ENCODE results near the gene CLEC20A. TPM values are rescaled to one million over a fixed set of nuclear protein-coding genes. Genes with fewer than 3 reads are reported as not detected.

CLEC20A gene
- total and polyA plus RNA-seq, 9 of the 15 experiments (the other 6 are each of a cell fraction or from before 2014, with no cell fraction given) = not detected

DNA sequence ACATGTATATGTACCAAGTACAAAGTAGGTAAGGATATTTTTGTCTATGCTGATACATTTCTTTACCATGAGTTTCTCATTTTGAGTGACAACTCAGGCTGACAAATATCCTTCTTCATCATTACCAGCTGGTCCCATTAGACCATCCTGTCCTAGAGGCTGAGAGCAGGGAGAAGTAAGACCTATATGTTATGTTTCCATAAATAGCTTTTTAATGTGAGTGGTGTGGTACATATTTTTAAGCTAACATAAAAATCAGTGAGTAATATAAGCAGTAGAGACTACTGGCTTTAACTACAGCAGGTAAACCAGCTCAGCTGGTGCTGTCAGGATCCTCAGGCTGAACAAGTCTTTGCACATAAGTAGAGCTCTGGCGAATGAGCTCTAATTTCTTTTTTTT lies 62.4 kb downstream of the CLEC20A start:
- Histone ChIP-seq H3K4me2 (ENCODE audit: insufficient read depth, low read length) (no peak overlapping the region), H3K9me3 (replicated peaks; ENCODE audit: control insufficient read depth, insufficient read depth, low read depth, low read length) (no peaks in the 10 kb centered on the region), H3K79me2 (ENCODE audit: control insufficient read depth, insufficient read depth, low read length) (no peaks in the 10 kb centered on the region), H3K36me3 (ENCODE audit: control insufficient read depth, insufficient read depth, low read length) (no peaks in the 10 kb centered on the region), H3K9ac (ENCODE audit: insufficient read depth in 1 of 2, low read depth in 2 of 2, low read length in 2 of 2) (no peak overlapping the region), H3K4me3 (no peak overlapping the region), H3K27ac (ENCODE audit: extremely low read depth, low read depth, low read length) (no peak overlapping the region), H3K9me1 (ENCODE audit: control insufficient read depth, insufficient read depth, low read length) (no peaks in the 10 kb centered on the region), H3K27me3 (ENCODE audit: control insufficient read depth in 2 of 2, insufficient read depth in 2 of 2, low read length in 2 of 2) (no peaks in the 10 kb centered on the region), H3K4me1 (replicated peaks in 1 of 2; ENCODE audit: control insufficient read depth in 2 of 2, insufficient read depth in 2 of 2, low read length in 2 of 2) (no peaks in the 10 kb centered on the region), H2AFZ (ENCODE audit: low read depth, low read length) (no peak overlapping the region), H4K20me1 (replicated peaks; ENCODE audit: control insufficient read depth, insufficient read depth, low read length) (no peaks in the 10 kb centered on the region)
- ChIA-PET POLR2A (interaction anchor here (1.4 kb wide), 1 partner anchor 14 kb away, joined by 5 read pairs; no protein-coding TSS in a partner anchor), CTCF (ENCODE audit: low intra/inter-chr PET ratio) (no interaction called here)
- DNase-seq (ENCODE audit: extremely low read depth in 1 of 4, low spot score in 3 of 4) (no peak), ATAC-seq (no peak), FAIRE-seq (no peak)
- WGBS (ENCODE audit: insufficient coverage, low coverage, missing lambda C conversion rate) = 0% methylated on average over 1 of the region's 1 CpG
- TF ChIP-seq SAFB2 (IDR thresholded peaks at IDR 0.05; ENCODE audit: borderline replicate concordance, low read depth, low read length, severe bottlenecking) = no peak
- TF ChIP-seq, protein P1, sequence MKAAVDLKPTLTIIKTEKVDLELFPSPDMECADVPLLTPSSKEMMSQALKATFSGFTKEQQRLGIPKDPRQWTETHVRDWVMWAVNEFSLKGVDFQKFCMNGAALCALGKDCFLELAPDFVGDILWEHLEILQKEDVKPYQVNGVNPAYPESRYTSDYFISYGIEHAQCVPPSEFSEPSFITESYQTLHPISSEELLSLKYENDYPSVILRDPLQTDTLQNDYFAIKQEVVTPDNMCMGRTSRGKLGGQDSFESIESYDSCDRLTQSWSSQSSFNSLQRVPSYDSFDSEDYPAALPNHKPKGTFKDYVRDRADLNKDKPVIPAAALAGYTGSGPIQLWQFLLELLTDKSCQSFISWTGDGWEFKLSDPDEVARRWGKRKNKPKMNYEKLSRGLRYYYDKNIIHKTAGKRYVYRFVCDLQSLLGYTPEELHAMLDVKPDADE (conservative IDR thresholded peaks at IDR 0.05; ENCODE audit: control insufficient read depth, low read depth, low read length) = no peak
- intact Hi-C loops (cut with micrococcal nuclease) = no loop called here
- BruUV-seq (replicated peaks) = no TSS peak
- in situ Hi-C loops (cut with MboI) = no loop called here

Small RNA genes within 50 kb of the gene (small RNA-seq; reads per million reads assigned to genes)
- gene RF00017 = not detected

Other genes with a start within 250 kb of the CLEC20A start
- not detected in 2 replicates for gene TEX35, start 16.1 kb upstream of the CLEC20A start, total RNA-seq (2014; rRNA removed)
- not detected in 2 replicates for gene TEX35, start 16.1 kb upstream of the CLEC20A start, total RNA-seq (2014; rRNA removed; fragmentation: Illumina TruSeq; extraction: Trizol)
- not detected in 2 replicates for gene TEX35, start 16.1 kb upstream of the CLEC20A start, total RNA-seq (2015; rRNA removed; fragmentation: Illumina TruSeq; extraction: Trizol)
- not detected in 2 replicates for gene TEX35, start 16.1 kb upstream of the CLEC20A start, total RNA-seq (2021)
- gene TEX35, start 16.1 kb upstream of the CLEC20A start, polyA plus RNA-seq (2011; rRNA removed) = not detected in 2 replicates
- not detected in 2 replicates for gene TEX35, start 16.1 kb upstream of the CLEC20A start, polyA plus RNA-seq (2014; fragmentation: Illumina TruSeq; extraction: Trizol)
- not detected for gene TEX35, start 16.1 kb upstream of the CLEC20A start, polyA plus RNA-seq (2014; fragmentation: Nextera tagmentation; extraction: Ambion mirVana)
- gene TEX35, start 16.1 kb upstream of the CLEC20A start, polyA plus RNA-seq (2014; rRNA removed) = not detected in 2 replicates
- 1.0 and 3.0 TPM in 2 replicates for gene RALGPS2, start 228.3 kb upstream of the CLEC20A start, total RNA-seq (2014; rRNA removed)
- gene RALGPS2, start 228.3 kb upstream of the CLEC20A start, total RNA-seq (2014; rRNA removed; fragmentation: Illumina TruSeq; extraction: Trizol) = 1.8 and 2.9 TPM in 2 replicates
- gene RALGPS2, start 228.3 kb upstream of the CLEC20A start, total RNA-seq (2015; rRNA removed; fragmentation: Illumina TruSeq; extraction: Trizol) = 1.7 and 2.5 TPM in 2 replicates
- 3.4 and 4.0 TPM in 2 replicates for gene RALGPS2, start 228.3 kb upstream of the CLEC20A start, total RNA-seq (2021)
- 6.5 and 12.5 TPM in 2 replicates for gene RALGPS2, start 228.3 kb upstream of the CLEC20A start, polyA plus RNA-seq (2011; rRNA removed)
- 1.3 and 2.2 TPM in 2 replicates for gene RALGPS2, start 228.3 kb upstream of the CLEC20A start, polyA plus RNA-seq (2014; fragmentation: Illumina TruSeq; extraction: Trizol)
- gene RALGPS2, start 228.3 kb upstream of the CLEC20A start, polyA plus RNA-seq (2014; fragmentation: Nextera tagmentation; extraction: Ambion mirVana) = under 1 TPM; 0.28 to 0.63 TPM
- gene RALGPS2, start 228.3 kb upstream of the CLEC20A start, polyA plus RNA-seq (2014; rRNA removed) = 2.6 and 4.2 TPM in 2 replicates

All from K562 (cell line).